K562 (cell line): ENCODE results near the gene DENR. TPM values are rescaled to one million over a fixed set of nuclear protein-coding genes. Genes with fewer than 3 reads are reported as not detected.
A peak's percentile ranks its signal among the peaks of the same experiment; 100 is the strongest.

ENCODE experiments used
- BCLAF1 ChIP-seq, 2 experiments: fragments of 450-650 bp in 1 of 2; IDR thresholded peaks; 2 replicates each; pipeline ENCODE4 v1.6.1; 2011 to 2017; ENCODE audit warnings: low read depth in 2 of 2, antibody characterized with exemption in 1 of 2, borderline replicate concordance in 1 of 2, low read length in 1 of 2, mild to moderate bottlenecking in 1 of 2, mixed read lengths in 1 of 2; ENCODE audit not compliant: control insufficient read depth in 1 of 2
- C11orf30 ChIP-seq: fragments of 450-650 bp; IDR thresholded peaks from 2 replicates; pipeline ENCODE4 v1.6.1; 2016; ENCODE audit warnings: low read depth, mild to moderate bottlenecking
- CBFB ChIP-seq: sonication (generic); formaldehyde crosslinking; IDR thresholded peaks from 2 replicates; pipeline ENCODE4 v1.4.0; 2020; ENCODE audit warnings: mild to moderate bottlenecking, missing genetic modification reagents
- CBX3 ChIP-seq, 2 experiments: IDR thresholded peaks; 1 replicate in 1 of 2; 2 replicates in 1 of 2; pipeline ENCODE4 v1.6.1; 2012; ENCODE audit warnings: inconsistent platforms in 2 of 2, low read length in 2 of 2, borderline replicate concordance in 1 of 2, control low read depth in 1 of 2
- CREB1 ChIP-seq, 2 experiments: sonication (generic) in 1 of 2; formaldehyde crosslinking in 1 of 2; IDR thresholded peaks; 2 replicates each; pipeline versions ENCODE4 v1.6.1 to v1.8.0; 2012 to 2022; ENCODE audit warnings: inconsistent platforms in 1 of 2, mild to moderate bottlenecking in 1 of 2, missing genetic modification reagents in 1 of 2, moderate library complexity in 1 of 2
- ELF2 ChIP-seq: fragments of 250-450 bp; sonication (Bioruptor Pico); IDR thresholded peaks from 2 replicates; pipeline ENCODE4 v1.5.0; 2021; ENCODE audit warnings: mild to moderate bottlenecking
- HBP1 ChIP-seq: fragments of 450-650 bp; formaldehyde crosslinking; IDR thresholded peaks from 2 replicates; pipeline ENCODE4 v1.4.0; 2022; ENCODE audit warnings: missing genetic modification characterization
- HCFC1 ChIP-seq: IDR thresholded peaks from 2 replicates; pipeline ENCODE4 v1.6.1; 2012; ENCODE audit warnings: low read depth, low read length, improper control_type of control experiment
- MAFF ChIP-seq: IDR thresholded peaks from 2 replicates; pipeline ENCODE4 v1.6.1; 2012; ENCODE audit warnings: low read length, improper control_type of control experiment
- MBD2 ChIP-seq: sonication (generic); IDR thresholded peaks from 2 replicates; pipeline ENCODE4 v1.6.1; 2016; ENCODE audit warnings: low read depth, borderline replicate concordance
- MTA1 ChIP-seq: fragments of 450-650 bp; IDR thresholded peaks from 2 replicates; pipeline ENCODE4 v1.6.1; 2017; ENCODE audit warnings: borderline replicate concordance
- NFIC ChIP-seq: fragments of 450-650 bp; IDR thresholded peaks from 2 replicates; pipeline ENCODE4 v1.6.1; 2017; ENCODE audit warnings: mild to moderate bottlenecking, inconsistent platforms
- PHB2 ChIP-seq: fragments of 450-650 bp; IDR thresholded peaks from 2 replicates; pipeline ENCODE4 v1.6.1; 2017; ENCODE audit warnings: low read depth
- RAD21 ChIP-seq, 2 experiments: fragments of 250-450 bp in 1 of 2; fragments of 450-650 bp in 1 of 2; sonication (Bioruptor Pico) in 1 of 2; formaldehyde crosslinking in 1 of 2; IDR thresholded peaks in 1 of 2; conservative IDR thresholded peaks in 1 of 2; 2 replicates each; pipeline versions ENCODE4 v1.4.0 to v1.8.0; 2020 to 2022; ENCODE audit warnings: mild to moderate bottlenecking in 2 of 2, moderate library complexity in 1 of 2
- RFX5 ChIP-seq: IDR thresholded peaks from 2 replicates; pipeline ENCODE4 v1.6.1; 2011; ENCODE audit warnings: low read depth, mild to moderate bottlenecking, improper control_type of control experiment, low read length
- SIN3B ChIP-seq: fragments of 450-650 bp; IDR thresholded peaks from 2 replicates; pipeline ENCODE4 v1.6.1; 2017; ENCODE audit warnings: low read depth, mild to moderate bottlenecking, moderate library complexity
- SOX6 ChIP-seq: fragments of 450-650 bp; IDR thresholded peaks from 2 replicates; pipeline ENCODE4 v1.6.1; 2014; ENCODE audit warnings: mild to moderate bottlenecking
- SP1 ChIP-seq: sonication (generic); formaldehyde crosslinking; IDR thresholded peaks from 2 replicates; pipeline ENCODE4 v1.8.1; 2022; ENCODE audit warnings: mild to moderate bottlenecking, missing genetic modification reagents
- U2AF2 ChIP-seq: fragments of 200-400 bp; formaldehyde crosslinking; optimal IDR thresholded peaks from 2 replicates; pipeline ENCODE3; 2017; ENCODE audit warnings: low read depth, mild to moderate bottlenecking, low read length
- WHSC1 ChIP-seq: IDR thresholded peaks from one replicate; pipeline ENCODE4 v1.6.1; 2012; ENCODE audit warnings: low read length, control low read depth, inconsistent platforms
- ZBTB33 ChIP-seq: sonication (generic); formaldehyde crosslinking; IDR thresholded peaks from 2 replicates; pipeline ENCODE4 v1.8.1; 2023; ENCODE audit warnings: mild to moderate bottlenecking, missing genetic modification reagents
- ZNF212 ChIP-seq: fragments of 450-650 bp; formaldehyde crosslinking; IDR thresholded peaks from 2 replicates; pipeline ENCODE4 v1.4.0; 2020; ENCODE audit warnings: mild to moderate bottlenecking
- polyA plus RNA-seq, 8 experiments: library from polyadenylated mRNA; depleted of rRNA in 4 of 8; stranded (reverse) in 5 of 8; unstranded in 3 of 8; fragments of >200 nt; fragmentation: Nextera tagmentation in 2 of 8; fragmentation: Illumina TruSeq in 1 of 8; extraction: Ambion mirVana in 2 of 8; extraction: Trizol in 1 of 8; gene quantifications; 2 replicates each; pipeline versions ENCODE4 v1.2.1 to v1.2.3, GENCODE V29; 2011 to 2014; ENCODE audit warnings: inconsistent platforms in 1 of 8, missing spikeins in 1 of 8
- total RNA-seq, 7 experiments: library from RNA; depleted of rRNA in 6 of 7; stranded (reverse); fragments of >200 nt in 6 of 7; fragmentation: Illumina TruSeq in 2 of 7; extraction: Trizol in 2 of 7; gene quantifications; 2 replicates each; pipeline versions ENCODE4 v1.2.1 to v1.2.3, GENCODE V29; 2011 to 2021; ENCODE audit warnings: low replicate concordance in 1 of 7

The DENR gene
- total and polyA plus RNA-seq, 9 of the 15 experiments (the other 6 are each of a cell fraction or from before 2014, with no cell fraction given), result 32.5 to 77.4 (median 54.7) TPM

- peak; percentile 61; the same call in 1 of the 2 replicates for TF ChIP-seq MBD2
- TF ChIP-seq PHB2, result 0 out of 2 replicates have a peak, but pooled peaks have one; percentile 17
- 0 out of 2 replicates have a peak, but pooled peaks have one; percentile 10 for TF ChIP-seq ZNF212 (CRISPR knock-in tag)
- TF ChIP-seq WHSC1, result no peak
- peak; percentile 64 for TF ChIP-seq CREB1 (IDR thresholded peaks at IDR 0.05)
- peak; percentile 79 for TF ChIP-seq CREB1 (CRISPR knock-in tag; IDR thresholded peaks at IDR 0.05)
- TF ChIP-seq RAD21 (CRISPR knock-in tag; conservative IDR thresholded peaks at IDR 0.05 in 1 of 2, IDR thresholded peaks at IDR 0.05 in 1 of 2), result peak; percentile 97 to 100
- no peak for TF ChIP-seq BCLAF1 (IDR thresholded peaks at IDR 0.05; ENCODE audit: borderline replicate concordance in 1 of 2, control insufficient read depth in 1 of 2, low read depth in 2 of 2, low read length in 1 of 2)
- TF ChIP-seq ELF2 (CRISPR knock-in tag), result no peak
- peak; percentile 50 for TF ChIP-seq SOX6
- TF ChIP-seq MTA1, result peak; percentile 28; the same call in 1 of the 2 replicates
- TF ChIP-seq HBP1 (CRISPR knock-in tag), result no peak
- peak; percentile 57 for TF ChIP-seq HCFC1
- TF ChIP-seq CBFB, result peak; percentile 21; the same call in 1 of the 2 replicates
- no peak; the same call in 1 of the 2 replicates for TF ChIP-seq ZBTB33 (CRISPR knock-in tag)
- peak; percentile 72 for TF ChIP-seq SIN3B
- TF ChIP-seq RFX5, result no peak
- TF ChIP-seq U2AF2, result no peak
- peak; percentile 75 for TF ChIP-seq C11orf30
- TF ChIP-seq NFIC, result peak; percentile 80
- TF ChIP-seq SP1 (CRISPR knock-in tag), result peak; percentile 98
- TF ChIP-seq CBX3 (IDR thresholded peaks at IDR 0.05; ENCODE audit: borderline replicate concordance in 1 of 2, low read length in 2 of 2), result peak in 1 of 2 experiments; percentile 62; a peak in 1 of 3 replicates
- TF ChIP-seq MAFF, result peak; percentile 88; the same call in 1 of the 2 replicates
Measured at GRCh38 chr12:122752464-122753318, at the start of gene DENR (continued).
